GM10266 (cell line): ENCODE data around the gene IER5.

ENCODE experiments used
- DNase-seq: peaks from one replicate; pipeline ENCODE4 v3.0.0; 2012; ENCODE audit errors: extremely low spot score
- CTCF ChIP-seq: IDR thresholded peaks from 2 replicates; pipeline ENCODE4 v1.5.1; 2012; ENCODE audit warnings: mild to moderate bottlenecking, low read depth; ENCODE audit not compliant: control insufficient read depth, insufficient read depth; ENCODE audit errors: missing control alignments

Gene IER5

GRCh38 chr1:181117648-181118449, 29.3 kb downstream of the IER5 start:
- no peak for DNase-seq
- TF ChIP-seq CTCF: no peak

GRCh38 chr1:181119093-181119989, 30.8 kb downstream of the IER5 start:
- DNase-seq: no peak
- TF ChIP-seq CTCF: no peak

GRCh38 chr1:181120924-181121323, 32.4 kb downstream of the IER5 start:
- TF ChIP-seq CTCF: no peak
- no peak for DNase-seq

GRCh38 chr1:181121498-181121897, 33.0 kb downstream of the IER5 start:
- TF ChIP-seq CTCF: no peak
- DNase-seq: no peak

- no peak for DNase-seq
- TF ChIP-seq CTCF: no peak
These were observed 33.7 kb downstream of the IER5 start for GRCh38 chr1:181122222-181122621.

- TF ChIP-seq CTCF: no peak
- DNase-seq: no peak
These were observed 34.7 kb downstream of the IER5 start for GRCh38 chr1:181123173-181123572.

- TF ChIP-seq CTCF: no peak
- no peak for DNase-seq
These were observed 35.8 kb downstream of the IER5 start for GRCh38 chr1:181124291-181124751.
